Stimulated activated CD8-positive, alpha-beta memory T cell treated with anti-CD3 and anti-CD28 coated beads, Interleukin-4, amount 100 ng/mL, for 24 hours (primary cell): ENCODE measurements around the gene CAMTA1.

ENCODE experiments used
- DNase-seq: peaks from one replicate; pipeline ENCODE4 v3.0.0-alpha.2; 2020; ENCODE audit warnings: low read depth

Gene CAMTA1

GRCh38 chr1:7256526-7256925, 471.3 kb downstream of the CAMTA1 start:
- DNase-seq = no peak

GRCh38 chr1:7257225-7257624, 472.0 kb downstream of the CAMTA1 start:
- DNase-seq = no peak

- DNase-seq = no peak
Observed at GRCh38 chr1:7258589-7259135, 473.4 kb downstream of the CAMTA1 start.

- no peak for DNase-seq
Observed at GRCh38 chr1:7259955-7260354, 474.7 kb downstream of the CAMTA1 start.

GRCh38 chr1:7261490-7261889, 476.2 kb downstream of the CAMTA1 start:
- no peak for DNase-seq

GRCh38 chr1:7262611-7263010, 477.4 kb downstream of the CAMTA1 start:
- DNase-seq = no peak

- DNase-seq = no peak
Observed at GRCh38 chr1:7263021-7263960, 478.0 kb downstream of the CAMTA1 start.

GRCh38 chr1:7264101-7264500, 478.8 kb downstream of the CAMTA1 start:
- no peak for DNase-seq

GRCh38 chr1:7265771-7266371, 480.6 kb downstream of the CAMTA1 start:
- DNase-seq = no peak

- DNase-seq = no peak
Observed at GRCh38 chr1:7266561-7266960, 481.3 kb downstream of the CAMTA1 start.

- DNase-seq = no peak
Observed at GRCh38 chr1:7267493-7267892, 482.2 kb downstream of the CAMTA1 start.

- DNase-seq = no peak
Observed at GRCh38 chr1:7268983-7269382, 483.7 kb downstream of the CAMTA1 start.

GRCh38 chr1:7269525-7269924, 484.3 kb downstream of the CAMTA1 start:
- DNase-seq = no peak

GRCh38 chr1:7274256-7274655, 489.0 kb downstream of the CAMTA1 start:
- DNase-seq = no peak

- DNase-seq = no peak
Observed at GRCh38 chr1:7278045-7278444, 492.8 kb downstream of the CAMTA1 start.

- no peak for DNase-seq
Observed at GRCh38 chr1:7278827-7279765, 493.8 kb downstream of the CAMTA1 start.

- no peak for DNase-seq
Observed at GRCh38 chr1:7279769-7280168, 494.5 kb downstream of the CAMTA1 start.

GRCh38 chr1:7280347-7280960, 495.2 kb downstream of the CAMTA1 start:
- DNase-seq = no peak

GRCh38 chr1:7281821-7282220, 496.6 kb downstream of the CAMTA1 start:
- no peak for DNase-seq

- DNase-seq = no peak
Observed at GRCh38 chr1:7284839-7285435, 499.7 kb downstream of the CAMTA1 start.

GRCh38 chr1:7285856-7286454, 500.7 kb downstream of the CAMTA1 start:
- no peak for DNase-seq
